Endothelial cell of umbilical vein (primary cell): Measurements from ENCODE around the gene SMARCA4. TPM values are rescaled to one million over a fixed set of nuclear protein-coding genes. Genes with fewer than 3 reads are reported as not detected.

Source experiments
- BruUV-seq: library from RNA; stranded (reverse); fragments of 400-500 nt; replicated peaks from 2 replicates; lab custom pipeline; 2021; lab: Mats Ljungman, UMichigan
- CTCF ChIA-PET: fragments of 300-600, 350-600 bp; sonication (Branson Sonifier 250); formaldehyde crosslinking; loops from one replicate; lab custom pipeline; 2021; ENCODE audit warnings: antibody characterized with exemption, inconsistent platforms; lab: Charles Lee
- POLR2A ChIA-PET: fragments of 300-600, 350-600 bp; sonication (Branson Sonifier 250); formaldehyde crosslinking; loops from one replicate; lab custom pipeline; 2021; ENCODE audit warnings: antibody characterized with exemption, inconsistent platforms; lab: Charles Lee
- DNase-seq: peaks from one replicate; pipeline ENCODE4 v3.0.0-alpha.2; 2011; ENCODE audit warnings: low read depth, low spot score
- FAIRE-seq: peaks from 2 replicates; lab custom pipeline; 2011; peaks lifted over from hg19 to GRCh38; lab: Jason Lieb, UNC
- H2AFZ ChIP-seq: 2 replicates; pipeline ENCODE4 v1.6.0; 2012; ENCODE audit warnings: low read depth, low read length, control low read depth, inconsistent platforms
- H3K27ac ChIP-seq: 2 replicates; pipeline ENCODE4 v1.5.1; 2011; ENCODE audit warnings: low read depth, mild to moderate bottlenecking, control low read depth, low read length, moderate library complexity; ENCODE audit not compliant: insufficient read depth
- H3K27me3 ChIP-seq, 2 experiments: 2 replicates each; pipeline versions ENCODE4 v1.6.0 to v1.6.1; 2011; ENCODE audit warnings: low read length in 2 of 2, mixed read lengths in 1 of 2; ENCODE audit not compliant: control insufficient read depth in 2 of 2, insufficient read depth in 2 of 2
- H3K36me3 ChIP-seq, 2 experiments: 2 replicates in 1 of 2; 3 replicates in 1 of 2; pipeline ENCODE4 v1.5.1; 2011; ENCODE audit warnings: low read length in 2 of 2, mild to moderate bottlenecking in 1 of 2, moderate library complexity in 1 of 2; ENCODE audit not compliant: control insufficient read depth in 2 of 2, insufficient read depth in 2 of 2; ENCODE audit errors: extremely low read depth in 1 of 2
- H3K4me1 ChIP-seq: 3 replicates; pipeline ENCODE4 v1.5.1; 2011; ENCODE audit warnings: mild to moderate bottlenecking, low read length; ENCODE audit not compliant: control insufficient read depth, insufficient read depth; ENCODE audit errors: extremely low read depth
- H3K4me2 ChIP-seq: 2 replicates; pipeline ENCODE4 v1.6.1; 2011; ENCODE audit warnings: low read length, control low read depth, mixed read lengths; ENCODE audit not compliant: insufficient read depth
- H3K4me3 ChIP-seq, 3 experiments: fragments of 200-600 bp in 1 of 3; sonication (generic), shearing (Covaris generic) in 1 of 3; replicated peaks in 1 of 3; 2 replicates each; pipeline ENCODE4 v1.5.1; 2011 to 2016; ENCODE audit warnings: control low read depth in 3 of 3, low read length in 3 of 3, mild to moderate bottlenecking in 2 of 3, inconsistent platforms in 1 of 3, low read depth in 1 of 3, moderate library complexity in 1 of 3; ENCODE audit not compliant: insufficient read depth in 1 of 3
- H3K79me2 ChIP-seq: 2 replicates; pipeline ENCODE4 v1.6.0; 2012; ENCODE audit warnings: low read length, inconsistent platforms; ENCODE audit not compliant: control insufficient read depth, insufficient read depth
- H3K9ac ChIP-seq: replicated peaks from 2 replicates; pipeline ENCODE3; 2011; ENCODE audit warnings: low read length, control low read depth; ENCODE audit not compliant: insufficient read depth; ENCODE audit errors: extremely low read depth
- H3K9me1 ChIP-seq: replicated peaks from 3 replicates; pipeline ENCODE4 v1.6.0; 2011; ENCODE audit warnings: mild to moderate bottlenecking, low read length; ENCODE audit not compliant: control insufficient read depth, insufficient read depth; ENCODE audit errors: extremely low read depth
- H3K9me3 ChIP-seq: replicated peaks from 2 replicates; pipeline ENCODE4 v1.5.1; 2012; ENCODE audit warnings: low read length, inconsistent platforms; ENCODE audit not compliant: control insufficient read depth, insufficient read depth
- H4K20me1 ChIP-seq: replicated peaks from 2 replicates; pipeline ENCODE3; 2011; ENCODE audit warnings: mild to moderate bottlenecking, low read length; ENCODE audit not compliant: control insufficient read depth, insufficient read depth; ENCODE audit errors: extremely low read depth
- EZH2 ChIP-seq: IDR thresholded peaks from 2 replicates; pipeline ENCODE4 v1.6.1; 2012; ENCODE audit warnings: borderline replicate concordance, low read depth, mild to moderate bottlenecking, moderate library complexity, low read length, inconsistent platforms; ENCODE audit not compliant: severe bottlenecking
- JUN ChIP-seq: IDR thresholded peaks from 2 replicates; pipeline ENCODE4 v1.6.1; 2011; ENCODE audit warnings: borderline replicate concordance, low read depth; ENCODE audit not compliant: insufficient read length, insufficient read depth
- MAX ChIP-seq: IDR thresholded peaks from 2 replicates; pipeline ENCODE4 v1.6.1; 2011; ENCODE audit not compliant: insufficient read depth, insufficient read length
- MYC ChIP-seq: IDR thresholded peaks from one replicate; pipeline ENCODE4 v1.6.1; 2011; ENCODE audit warnings: mild to moderate bottlenecking, low read depth, low read length
- dilution Hi-C: fragments of 300-500 bp; cut with MboI; formaldehyde crosslinking; loops from one replicate; pipeline ENCODE4 v1.15.0; 2019; ENCODE audit warnings: low sequenced_read_pairs; ENCODE audit not compliant: extremely low pct_ligation_motif_present
- intact Hi-C: fragments of 100-400 bp; cut with micrococcal nuclease; formaldehyde crosslinking; loops from one replicate; pipeline ENCODE4 v1.10.0; 2022
- polyA plus RNA-seq, 4 experiments: library from polyadenylated mRNA; depleted of rRNA in 3 of 4; stranded (reverse) in 3 of 4; unstranded in 1 of 4; fragments of >200 nt; gene quantifications; 2 replicates each; pipeline versions ENCODE4 v1.2.1 to v1.2.3, GENCODE V29; 2011 to 2012; ENCODE audit warnings: missing spikeins in 1 of 4
- total RNA-seq: library from RNA; stranded (reverse); gene quantifications from 2 replicates; pipeline ENCODE4 v1.2.3, GENCODE V29; 2021
- TF ChIP-seq, protein P1 (sequence below), 2 donors: IDR thresholded peaks; 1 replicate in 1 of 2; 2 replicates in 1 of 2; pipeline ENCODE4 v1.5.1; 2011; ENCODE audit warnings: low read length in 2 of 2, mild to moderate bottlenecking in 2 of 2, moderate library complexity in 2 of 2, control low read depth in 1 of 2, inconsistent platforms in 1 of 2, low read depth in 1 of 2; ENCODE audit not compliant: insufficient read depth in 1 of 2; ENCODE audit errors: extremely low read depth in 1 of 2

SMARCA4 gene
- total and polyA plus RNA-seq, 2 donors (not counting 3 experiments of a cell fraction or from before 2014, with no cell fraction given) = 65.0 to 177 TPM

- Histone ChIP-seq H4K20me1 (no peaks in the 10 kb centered on the region), H3K79me2 (peaks cover 30% of the 10 kb centered on the region), H3K27ac (no peak overlapping the region), H3K4me1 (no peaks in the 10 kb centered on the region), H3K27me3 (no peaks in the 10 kb centered on the region), H3K9ac (no peak overlapping the region), H3K9me3 (no peaks in the 10 kb centered on the region), H3K9me1 (no peaks in the 10 kb centered on the region), H2AFZ (no peak overlapping the region), H3K4me3 (no peak overlapping the region), H3K4me2 (no peak overlapping the region), H3K36me3 (peaks cover 17 to 61% of the 10 kb centered on the region in 2 experiments)
- FAIRE-seq (no peak), DNase-seq (no peak)
- BruUV-seq = TSS peak; percentile 64
- dilution Hi-C loops (no loop called here), intact Hi-C loops (no loop called here)
- TF ChIP-seq, protein P1, sequence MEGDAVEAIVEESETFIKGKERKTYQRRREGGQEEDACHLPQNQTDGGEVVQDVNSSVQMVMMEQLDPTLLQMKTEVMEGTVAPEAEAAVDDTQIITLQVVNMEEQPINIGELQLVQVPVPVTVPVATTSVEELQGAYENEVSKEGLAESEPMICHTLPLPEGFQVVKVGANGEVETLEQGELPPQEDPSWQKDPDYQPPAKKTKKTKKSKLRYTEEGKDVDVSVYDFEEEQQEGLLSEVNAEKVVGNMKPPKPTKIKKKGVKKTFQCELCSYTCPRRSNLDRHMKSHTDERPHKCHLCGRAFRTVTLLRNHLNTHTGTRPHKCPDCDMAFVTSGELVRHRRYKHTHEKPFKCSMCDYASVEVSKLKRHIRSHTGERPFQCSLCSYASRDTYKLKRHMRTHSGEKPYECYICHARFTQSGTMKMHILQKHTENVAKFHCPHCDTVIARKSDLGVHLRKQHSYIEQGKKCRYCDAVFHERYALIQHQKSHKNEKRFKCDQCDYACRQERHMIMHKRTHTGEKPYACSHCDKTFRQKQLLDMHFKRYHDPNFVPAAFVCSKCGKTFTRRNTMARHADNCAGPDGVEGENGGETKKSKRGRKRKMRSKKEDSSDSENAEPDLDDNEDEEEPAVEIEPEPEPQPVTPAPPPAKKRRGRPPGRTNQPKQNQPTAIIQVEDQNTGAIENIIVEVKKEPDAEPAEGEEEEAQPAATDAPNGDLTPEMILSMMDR (IDR thresholded peaks at IDR 0.05; ENCODE audit: extremely low read depth in 1 of 2, insufficient read depth in 1 of 2, low read depth in 1 of 2, low read length in 2 of 2) = no peak
- TF ChIP-seq MAX (no peak), JUN (no peak), MYC (no peak), EZH2 (no peak)
- ChIA-PET CTCF (interaction anchor here (1.0 to 1.8 kb wide), 2 partner anchors 19 to 50 kb away, joined by 3 to 9 read pairs; no protein-coding TSS in a partner anchor), POLR2A (no interaction called here)
Observed at GRCh38 chr19:10986301-10987127, 25.7 kb downstream of the SMARCA4 start.
